ENCODE results near the gene ARCN1.

ARCN1 gene

DNA sequence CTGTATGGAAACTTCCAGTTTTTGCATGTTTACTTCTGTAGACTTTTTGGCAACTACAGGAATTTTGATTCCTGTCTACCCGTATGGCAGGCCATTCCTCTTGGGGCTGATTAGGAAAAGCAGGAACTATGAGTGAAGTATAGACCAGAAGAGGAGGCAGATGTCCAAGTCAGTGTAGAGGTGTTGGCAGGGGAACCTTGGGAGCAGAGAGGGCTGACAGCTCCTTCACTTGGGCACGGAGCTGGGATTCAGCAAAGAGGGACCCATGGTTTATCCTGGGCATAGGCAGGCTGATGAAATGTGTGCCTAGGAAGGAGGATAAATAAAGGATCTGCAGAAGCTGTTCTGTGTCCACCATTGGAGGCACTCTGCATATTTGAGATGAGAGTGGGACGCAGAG lies 74.2 kb downstream of the ARCN1 start:
- TF ChIP-seq CTCF (IDR thresholded peaks at IDR 0.05; ENCODE audit: control extremely low read depth, extremely low read depth, low read depth, missing control alignments) = no peak
- no peak for DNase-seq (ENCODE audit: extremely low spot score)
- ChIA-PET CTCF (interaction anchor here (1.3 to 1.6 kb wide), 2 partner anchors 14 to 36 kb away, joined by 3 read pairs; no protein-coding TSS in a partner anchor), POLR2A (no interaction called here)

- DNase-seq (ENCODE audit: extremely low spot score) = no peak
- ChIA-PET POLR2A (no interaction called here), CTCF (interaction anchor here (0.9 to 1.2 kb wide), 2 partner anchors 11 to 12 kb away, joined by 3 to 4 read pairs; no protein-coding TSS in a partner anchor)
- no peak for TF ChIP-seq CTCF (IDR thresholded peaks at IDR 0.05; ENCODE audit: control extremely low read depth, extremely low read depth, low read depth, missing control alignments)
These were observed 76.1 kb downstream of the ARCN1 start for GRCh38 chr11:118648291-118648690.

DNA sequence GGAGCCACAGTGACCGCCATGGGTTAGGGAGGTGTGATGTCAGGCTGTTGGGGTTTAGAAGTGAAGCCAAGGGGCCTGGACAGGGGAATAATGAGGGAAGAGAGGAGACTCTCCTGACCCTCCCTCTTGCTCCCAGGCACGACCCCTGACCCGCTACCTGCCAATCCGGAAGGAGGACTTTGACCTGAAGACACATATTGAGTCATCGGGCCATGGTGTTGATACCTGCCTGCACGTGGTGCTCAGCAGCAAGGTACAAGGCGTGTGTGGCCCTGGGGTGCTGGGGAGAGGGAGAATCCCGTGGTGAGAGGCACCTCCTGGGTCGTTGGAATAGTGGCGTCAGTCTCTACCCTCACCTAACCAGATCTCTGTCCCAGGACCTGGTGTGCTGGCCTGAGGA lies 77.7 kb downstream of the ARCN1 start:
- TF ChIP-seq CTCF (IDR thresholded peaks at IDR 0.05; ENCODE audit: control extremely low read depth, extremely low read depth, low read depth, missing control alignments) = no peak
- ChIA-PET CTCF (interaction anchor here (1.1 kb wide), 1 partner anchor 11 kb away, joined by 4 read pairs; no protein-coding TSS in a partner anchor), POLR2A (no interaction called here)
- DNase-seq (ENCODE audit: extremely low spot score) = no peak

- ChIA-PET CTCF (interaction anchor here (1.1 kb wide), 1 partner anchor 10 kb away, joined by 4 read pairs; no protein-coding TSS in a partner anchor), POLR2A (no interaction called here)
- TF ChIP-seq CTCF (IDR thresholded peaks at IDR 0.05; ENCODE audit: control extremely low read depth, extremely low read depth, low read depth, missing control alignments) = no peak
- no peak for DNase-seq (ENCODE audit: extremely low spot score)
These were observed 78.2 kb downstream of the ARCN1 start for GRCh38 chr11:118650366-118650765.

- CTCF ChIA-PET = no interaction called here
- POLR2A ChIA-PET = no interaction called here
- no peak for DNase-seq (ENCODE audit: extremely low spot score)
- TF ChIP-seq CTCF (IDR thresholded peaks at IDR 0.05; ENCODE audit: control extremely low read depth, extremely low read depth, low read depth, missing control alignments) = no peak
These were observed 79.6 kb downstream of the ARCN1 start for GRCh38 chr11:118651820-118652219.

All from GM10248 (cell line).